Inferior parietal cortex (tissue), 1 donor: Measurements from ENCODE around the gene PLA2G4B.

ENCODE experiments used
- DNase-seq: peaks from one replicate; pipeline ENCODE4 v3.0.0-alpha.2; 2016; ENCODE audit errors: extremely low spot score

Gene PLA2G4B

GRCh38 chr15:41809121-41809520, 29.5 kb upstream of the PLA2G4B start:
- no peak for DNase-seq

- DNase-seq = no peak
Observed at GRCh38 chr15:41809526-41810220, 29.0 kb upstream of the PLA2G4B start.

DNA sequence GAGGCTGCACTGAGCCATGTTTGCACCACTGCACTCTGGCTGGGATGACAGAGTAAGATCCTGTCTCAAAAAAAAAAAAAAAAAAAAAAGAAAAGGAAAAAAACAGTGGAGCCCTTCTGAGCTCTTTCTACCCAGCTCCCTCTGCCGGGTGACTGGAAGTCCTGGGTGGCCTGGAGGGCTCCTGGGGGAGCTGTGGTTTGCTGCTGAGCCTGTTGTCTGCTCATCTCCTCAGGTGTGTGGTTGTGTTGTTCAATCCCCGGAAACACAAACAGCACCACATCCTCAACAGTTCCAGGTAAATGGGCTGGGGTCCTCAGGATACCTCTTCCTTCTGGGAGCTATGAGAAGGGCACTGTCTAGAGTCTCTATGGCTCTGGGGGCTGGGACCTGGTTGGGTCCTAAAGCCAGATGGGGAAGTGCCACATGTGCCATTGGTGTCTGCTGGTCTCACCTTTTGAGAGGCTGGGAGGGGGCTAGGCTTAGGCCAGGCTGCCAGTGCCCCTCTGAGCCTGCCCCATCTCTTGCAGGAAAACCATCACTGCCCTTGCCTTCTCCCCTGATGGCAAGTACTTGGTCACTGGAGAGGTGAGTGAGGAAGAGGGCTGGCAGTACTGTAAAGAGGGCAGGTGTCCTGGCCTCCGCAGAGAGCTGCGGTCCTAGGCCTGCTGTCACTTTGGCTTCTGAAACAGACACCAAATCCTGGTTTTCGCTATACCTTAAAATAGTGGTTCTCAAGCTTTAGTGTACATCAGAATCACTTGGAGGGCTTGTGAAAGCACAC, 27.8 kb upstream of the PLA2G4B start:
- DNase-seq = no peak

DNA sequence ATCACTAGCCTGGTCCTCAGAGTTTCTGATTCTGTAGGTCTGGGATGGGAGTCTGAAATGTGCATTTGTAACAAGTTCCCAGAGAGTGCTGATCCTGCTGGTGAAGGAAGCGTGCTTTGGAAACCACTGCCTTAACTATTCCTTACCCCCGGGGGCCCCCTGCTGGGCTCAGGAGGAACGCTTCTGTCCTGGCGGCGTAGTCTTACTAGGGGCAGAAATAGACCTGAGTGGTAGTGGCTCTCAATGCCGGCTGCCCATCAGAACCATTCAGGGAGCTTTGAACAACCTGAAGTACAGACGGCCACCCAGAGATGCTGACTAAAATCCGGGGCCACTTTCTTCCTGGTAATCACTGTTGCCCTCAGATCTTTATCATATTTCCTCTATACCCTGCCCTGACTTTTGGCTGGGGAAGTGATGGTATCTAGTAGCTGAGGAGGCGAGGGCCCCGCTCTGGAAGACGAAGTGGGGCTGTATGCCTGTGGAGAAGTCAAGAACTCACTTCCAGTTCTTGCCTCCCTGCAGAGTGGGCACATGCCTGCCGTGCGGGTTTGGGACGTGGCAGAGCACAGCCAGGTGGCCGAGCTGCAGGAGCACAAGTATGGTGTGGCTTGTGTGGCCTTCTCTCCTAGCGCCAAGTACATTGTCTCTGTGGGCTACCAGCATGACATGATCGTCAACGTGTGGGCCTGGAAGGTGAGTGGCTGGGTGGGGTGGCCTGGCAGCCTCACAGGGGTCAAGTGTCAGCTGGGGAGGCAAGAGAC, 27.0 kb upstream of the PLA2G4B start:
- peak; percentile 89 for DNase-seq

DNA sequence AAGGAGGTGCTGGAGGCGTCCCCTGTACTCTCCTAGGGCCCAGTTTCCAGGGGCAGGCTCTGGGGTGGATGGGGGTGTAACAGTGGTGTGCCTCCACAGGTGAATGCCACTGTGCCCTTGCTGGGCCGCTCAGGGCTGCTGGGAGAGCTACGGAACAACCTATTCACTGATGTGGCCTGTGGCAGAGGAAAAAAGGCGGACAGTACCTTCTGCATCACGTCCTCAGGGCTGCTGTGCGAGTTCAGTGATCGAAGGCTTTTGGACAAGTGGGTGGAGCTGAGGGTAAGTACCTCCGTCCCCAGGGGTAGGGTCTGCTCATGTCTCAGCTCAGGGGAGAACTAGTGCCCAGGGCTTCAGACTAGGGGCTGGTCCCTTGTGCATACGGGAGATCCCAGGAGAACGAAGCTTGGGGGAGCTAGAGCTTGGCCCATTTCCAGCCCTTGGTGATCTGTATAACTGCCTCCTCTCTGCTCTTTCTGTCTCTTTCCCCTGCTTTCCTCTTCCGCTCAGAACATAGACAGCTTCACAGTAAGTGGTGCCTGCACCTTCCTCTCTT, 25.7 kb upstream of the PLA2G4B start:
- DNase-seq = no peak

DNA sequence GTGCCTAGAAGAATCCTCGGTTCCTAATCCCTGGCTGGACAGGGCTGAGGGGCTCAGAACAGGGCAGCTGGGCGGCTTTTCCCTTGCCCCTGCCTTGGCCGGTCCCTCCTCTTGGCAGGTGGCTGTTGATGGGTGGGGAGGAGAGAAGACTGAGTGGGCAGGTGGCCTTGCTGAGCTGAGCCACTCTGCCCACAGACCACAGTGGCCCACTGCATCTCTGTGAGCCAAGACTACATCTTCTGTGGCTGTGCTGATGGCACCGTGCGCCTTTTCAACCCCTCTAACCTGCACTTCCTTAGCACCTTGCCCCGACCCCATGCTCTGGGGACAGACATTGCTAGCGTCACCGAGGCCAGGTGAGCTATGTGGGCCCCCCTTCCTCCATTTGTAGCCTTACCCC, 25.2 kb upstream of the PLA2G4B start:
- DNase-seq = no peak

DNA sequence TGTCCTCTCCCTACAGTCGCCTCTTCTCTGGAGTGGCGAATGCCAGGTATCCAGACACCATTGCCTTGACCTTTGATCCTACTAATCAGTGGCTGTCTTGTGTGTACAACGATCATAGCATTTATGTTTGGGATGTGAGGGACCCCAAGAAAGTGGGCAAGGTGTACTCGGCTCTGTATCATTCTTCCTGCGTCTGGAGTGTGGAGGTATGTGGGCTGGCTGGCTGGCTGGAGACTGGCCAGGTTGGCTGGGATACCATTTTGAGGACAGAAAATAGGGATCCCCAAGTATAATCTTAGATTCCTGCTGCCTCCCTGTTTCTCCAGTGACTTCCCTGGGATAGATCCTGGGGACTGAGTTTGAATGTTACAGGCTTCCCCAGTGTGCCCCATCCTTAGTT, 24.1 kb upstream of the PLA2G4B start:
- no peak for DNase-seq

GRCh38 chr15:41816788-41817187, 21.9 kb upstream of the PLA2G4B start:
- DNase-seq = no peak

GRCh38 chr15:41817327-41817726, 21.3 kb upstream of the PLA2G4B start:
- DNase-seq = no peak

GRCh38 chr15:41817781-41818180, 20.9 kb upstream of the PLA2G4B start:
- DNase-seq = no peak

- no peak for DNase-seq
Observed at GRCh38 chr15:41819455-41820050, 19.1 kb upstream of the PLA2G4B start.

DNA sequence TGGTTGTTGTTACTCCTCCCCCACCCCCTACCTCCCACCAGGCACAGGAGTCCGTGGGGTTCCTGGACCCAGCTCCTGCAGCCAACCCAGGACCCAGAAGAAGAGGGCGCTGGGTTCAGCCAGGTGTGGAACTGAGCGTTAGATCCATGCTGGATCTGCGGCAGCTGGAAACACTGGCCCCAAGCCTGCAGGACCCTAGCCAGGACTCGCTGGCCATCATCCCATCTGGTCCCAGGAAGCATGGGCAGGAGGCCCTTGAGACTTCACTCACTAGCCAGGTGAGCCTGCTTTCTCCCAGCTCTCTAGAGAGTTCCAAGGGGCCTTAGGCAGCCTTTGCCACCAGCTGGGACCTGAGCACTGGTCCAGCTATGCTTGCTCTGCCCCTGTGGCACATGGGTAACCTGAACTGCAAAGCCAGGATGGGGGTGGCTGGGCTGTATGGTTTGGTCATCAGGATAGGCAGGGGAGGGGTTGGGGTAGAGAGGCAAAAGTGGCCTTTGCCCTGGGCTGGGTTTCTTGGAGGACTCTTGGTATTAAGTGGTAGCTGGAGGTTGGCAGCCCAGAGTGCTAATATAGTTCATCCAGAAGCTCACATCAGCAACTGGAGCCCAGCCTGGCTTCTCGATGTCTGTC, 17.7 kb upstream of the PLA2G4B start:
- no peak for DNase-seq

DNA sequence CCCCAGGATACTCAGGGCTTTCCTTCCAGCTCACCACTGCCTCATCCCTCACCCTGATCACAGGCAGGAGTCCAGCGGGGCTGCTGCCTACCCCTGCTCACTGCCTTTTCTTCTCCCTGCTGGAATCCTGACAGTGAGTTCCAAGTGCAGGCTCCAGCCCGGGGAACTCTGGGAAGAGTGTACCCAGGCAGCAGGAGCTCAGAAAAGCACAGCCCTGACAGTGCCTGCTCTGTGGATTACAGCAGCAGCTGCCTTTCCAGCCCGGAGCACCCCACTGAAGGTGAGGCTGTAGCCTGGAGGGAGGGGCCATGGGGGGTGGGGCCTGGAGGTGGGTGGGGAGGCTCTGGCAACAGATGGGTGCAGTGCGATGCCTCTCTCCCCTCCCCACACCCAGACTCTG, 16.8 kb upstream of the PLA2G4B start:
- DNase-seq = no peak

DNA sequence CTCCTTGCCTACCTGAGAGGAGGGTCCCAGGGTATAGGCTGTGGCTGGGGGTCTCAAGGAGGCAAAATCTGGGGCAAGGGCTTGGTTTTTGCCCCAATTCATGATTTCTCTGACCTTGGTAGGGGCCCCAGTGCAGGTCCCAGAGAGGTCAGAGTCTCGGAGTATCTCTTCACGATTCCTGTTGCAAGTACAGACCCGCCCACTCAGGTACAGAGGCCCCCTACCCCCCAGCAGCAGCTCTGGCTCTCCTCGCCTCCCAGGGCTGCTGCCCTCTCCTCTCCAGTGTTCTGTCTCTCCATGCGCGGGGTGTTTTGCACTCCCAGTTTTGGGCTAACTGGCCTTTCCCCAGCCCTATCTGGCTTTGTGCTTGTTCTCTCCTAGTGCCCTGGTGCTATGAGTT, 16.2 kb upstream of the PLA2G4B start:
- no peak for DNase-seq

DNA sequence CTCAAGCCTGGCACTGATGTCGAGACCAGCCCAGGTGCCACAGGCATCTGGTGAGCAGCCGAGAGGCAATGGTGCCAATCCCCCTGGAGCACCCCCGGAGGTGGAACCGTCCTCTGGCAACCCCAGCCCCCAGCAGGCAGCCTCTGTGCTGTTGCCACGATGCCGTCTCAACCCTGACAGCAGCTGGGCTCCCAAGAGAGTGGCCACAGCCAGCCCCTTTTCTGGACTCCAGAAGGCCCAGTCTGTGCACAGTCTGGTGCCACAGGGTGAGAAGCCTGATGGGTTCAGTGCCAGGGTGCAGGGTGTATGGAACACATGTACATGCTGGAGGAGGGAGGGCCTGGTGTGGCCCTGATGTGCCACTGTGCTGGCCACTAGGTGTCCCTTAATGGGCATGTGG, 15.7 kb upstream of the PLA2G4B start:
- DNase-seq = no peak

- DNase-seq = no peak
Observed at GRCh38 chr15:41823502-41823901, 15.1 kb upstream of the PLA2G4B start.

GRCh38 chr15:41824062-41824745, 14.4 kb upstream of the PLA2G4B start:
- DNase-seq = no peak

DNA sequence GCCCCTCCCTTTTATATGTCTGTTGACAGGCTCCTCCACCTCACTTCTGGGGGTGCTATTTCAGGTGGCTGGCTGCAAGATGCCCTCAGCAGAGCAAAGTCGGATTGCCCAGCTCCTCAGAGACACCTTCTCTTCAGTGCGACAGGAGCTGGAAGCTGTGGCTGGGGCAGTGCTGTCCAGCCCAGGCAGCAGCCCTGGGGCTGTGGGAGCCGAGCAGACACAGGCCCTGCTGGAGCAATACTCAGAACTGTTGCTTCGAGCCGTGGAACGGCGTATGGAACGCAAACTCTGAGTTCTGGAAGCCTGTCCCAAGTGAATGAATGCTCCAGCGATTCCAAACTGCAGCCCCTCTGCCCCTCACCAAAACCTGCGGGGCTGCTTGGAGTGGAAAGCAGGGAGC, 13.5 kb upstream of the PLA2G4B start:
- no peak for DNase-seq

DNA sequence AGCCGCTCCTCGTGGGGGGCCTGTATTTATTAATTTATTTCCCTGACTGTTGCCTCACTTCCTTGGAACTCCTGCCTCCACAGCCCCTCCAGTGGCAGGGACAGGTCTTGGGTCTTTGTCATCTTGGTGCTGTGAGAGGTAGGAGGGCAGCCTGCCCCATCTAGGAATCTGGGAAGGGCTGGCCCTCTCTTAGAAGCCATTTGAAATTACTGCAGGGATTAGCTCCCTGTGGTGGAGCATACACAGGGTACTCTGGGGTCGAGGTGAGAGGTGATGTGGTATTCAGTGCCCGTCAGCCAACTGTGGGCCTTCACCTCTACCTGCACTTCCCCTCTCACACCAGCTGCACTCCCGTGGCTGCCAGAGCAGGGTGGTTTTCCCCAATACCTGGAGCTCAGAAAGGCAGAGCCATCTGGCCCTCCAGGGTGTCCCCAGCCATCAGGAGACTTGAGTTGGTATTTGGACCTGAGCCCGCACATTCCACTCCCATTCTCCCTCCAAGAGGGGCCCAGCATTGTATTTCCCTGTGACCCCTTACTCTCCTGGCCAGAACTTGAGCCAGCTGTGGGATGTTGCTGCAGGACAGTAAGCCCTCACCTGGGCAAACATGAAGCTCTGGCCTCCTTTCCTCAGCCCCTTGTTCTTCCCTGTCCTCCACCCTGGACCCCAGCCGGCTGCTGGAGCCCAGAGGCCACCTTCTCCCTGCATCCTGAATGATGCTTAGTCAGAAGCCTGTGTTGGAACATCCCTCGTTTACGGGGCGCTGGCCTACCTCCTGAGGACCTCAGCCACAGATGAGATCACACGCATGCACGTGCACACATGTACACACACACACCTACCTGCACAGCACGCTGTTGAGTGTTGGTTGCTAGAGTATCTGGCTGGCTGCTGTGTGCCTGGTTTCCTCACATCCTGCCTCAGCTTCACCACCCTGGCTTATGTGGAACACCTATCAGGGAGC, 12.8 kb upstream of the PLA2G4B start:
- no peak for DNase-seq
